Measurements from ENCODE around the gene FOXK2.

DNA sequence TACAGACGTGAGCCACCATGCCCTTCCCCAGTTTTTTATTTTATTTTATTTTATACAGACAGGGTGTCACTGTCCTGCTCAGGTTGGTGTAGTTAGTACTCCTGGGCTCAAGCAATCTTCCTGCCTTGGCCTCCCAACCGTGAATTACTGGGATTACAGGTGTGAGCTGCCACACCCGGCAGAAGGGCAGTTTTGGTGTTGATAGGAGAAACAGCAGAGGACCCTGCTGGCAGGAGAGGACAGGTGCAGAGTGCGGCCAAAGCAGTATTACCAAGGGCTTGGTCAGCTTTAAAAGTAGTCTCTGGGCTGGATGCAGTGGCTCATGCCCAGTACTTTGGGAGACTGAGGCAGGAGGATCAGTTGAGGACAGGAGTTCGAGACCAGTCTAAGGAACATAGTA, 22.9 kb downstream of the FOXK2 start:
- TF ChIP-seq, protein P1, sequence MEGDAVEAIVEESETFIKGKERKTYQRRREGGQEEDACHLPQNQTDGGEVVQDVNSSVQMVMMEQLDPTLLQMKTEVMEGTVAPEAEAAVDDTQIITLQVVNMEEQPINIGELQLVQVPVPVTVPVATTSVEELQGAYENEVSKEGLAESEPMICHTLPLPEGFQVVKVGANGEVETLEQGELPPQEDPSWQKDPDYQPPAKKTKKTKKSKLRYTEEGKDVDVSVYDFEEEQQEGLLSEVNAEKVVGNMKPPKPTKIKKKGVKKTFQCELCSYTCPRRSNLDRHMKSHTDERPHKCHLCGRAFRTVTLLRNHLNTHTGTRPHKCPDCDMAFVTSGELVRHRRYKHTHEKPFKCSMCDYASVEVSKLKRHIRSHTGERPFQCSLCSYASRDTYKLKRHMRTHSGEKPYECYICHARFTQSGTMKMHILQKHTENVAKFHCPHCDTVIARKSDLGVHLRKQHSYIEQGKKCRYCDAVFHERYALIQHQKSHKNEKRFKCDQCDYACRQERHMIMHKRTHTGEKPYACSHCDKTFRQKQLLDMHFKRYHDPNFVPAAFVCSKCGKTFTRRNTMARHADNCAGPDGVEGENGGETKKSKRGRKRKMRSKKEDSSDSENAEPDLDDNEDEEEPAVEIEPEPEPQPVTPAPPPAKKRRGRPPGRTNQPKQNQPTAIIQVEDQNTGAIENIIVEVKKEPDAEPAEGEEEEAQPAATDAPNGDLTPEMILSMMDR (IDR thresholded peaks at IDR 0.05), result no peak
- no peak for TF ChIP-seq POLR2A (IDR thresholded peaks at IDR 0.05)
